Posterior vena cava (tissue), 2 donors: Measurements from ENCODE around the gene DDX5. TPM values are rescaled to one million over a fixed set of nuclear protein-coding genes. Genes with fewer than 3 reads are reported as not detected.
"Not testable (repeated sequence)": the region's sequence is repeated elsewhere in the genome, so short reads cannot be mapped to it uniquely, and the experiment has no call there.

Experiments used
- DNase-seq: peaks from one replicate; pipeline ENCODE4 v3.0.0-alpha.2; 2020; ENCODE audit warnings: low spot score
- intact Hi-C, 2 donors: fragments of 100-400 bp; cut with DNase I; formaldehyde crosslinking; loops; one replicate each; pipeline versions ENCODE4 v1.14.1 to v1.14.2; 2022 to 2023
- microRNA-seq, 2 donors: library from miRNA; unstranded; fragments of <30 nt; microRNA quantifications; one replicate each; pipeline ENCODE4 v1.2.0, GENCODE V29; 2020 to 2021; ENCODE audit warnings: borderline microRNAs expressed in 2 of 2
- total RNA-seq, 2 donors: library from RNA; stranded (reverse); fragmentation: NEBNext Ultra II Directional; extraction: Animal tissue kit (Norgen Biotek cat#: 25700); gene quantifications; one replicate each; pipeline ENCODE4 v1.2.1, GENCODE V29; 2021
- donor health status: DM: yes; HTN: yes; CAD: no.
- donor health status: DM: yes; HTN: yes; CAD: no.

The DDX5 gene
- total RNA-seq, 2 donors from 2014 or later, result 615 to 636 TPM

DNA sequence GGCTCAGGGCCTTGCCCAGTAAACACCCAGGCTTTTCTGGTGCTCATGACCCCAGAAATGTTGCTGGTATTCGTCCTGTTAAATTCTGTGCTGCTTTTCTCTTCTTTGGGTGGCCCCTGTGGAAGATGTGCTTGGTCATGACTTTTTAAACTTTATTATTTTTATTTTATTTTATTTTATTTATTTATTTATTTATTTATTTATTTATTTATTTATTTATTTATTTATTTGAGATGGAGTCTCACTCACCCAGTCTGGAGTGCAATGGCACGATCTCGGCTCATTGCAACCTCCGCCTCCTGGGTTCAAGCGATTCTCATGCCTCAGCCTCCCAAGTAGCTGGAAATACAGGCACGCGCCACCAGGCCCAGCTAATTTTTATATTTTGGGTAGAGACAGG lies 46.3 kb downstream of the DDX5 start:
- DNase-seq, intact Hi-C loops: not testable (repeated sequence)

DNA sequence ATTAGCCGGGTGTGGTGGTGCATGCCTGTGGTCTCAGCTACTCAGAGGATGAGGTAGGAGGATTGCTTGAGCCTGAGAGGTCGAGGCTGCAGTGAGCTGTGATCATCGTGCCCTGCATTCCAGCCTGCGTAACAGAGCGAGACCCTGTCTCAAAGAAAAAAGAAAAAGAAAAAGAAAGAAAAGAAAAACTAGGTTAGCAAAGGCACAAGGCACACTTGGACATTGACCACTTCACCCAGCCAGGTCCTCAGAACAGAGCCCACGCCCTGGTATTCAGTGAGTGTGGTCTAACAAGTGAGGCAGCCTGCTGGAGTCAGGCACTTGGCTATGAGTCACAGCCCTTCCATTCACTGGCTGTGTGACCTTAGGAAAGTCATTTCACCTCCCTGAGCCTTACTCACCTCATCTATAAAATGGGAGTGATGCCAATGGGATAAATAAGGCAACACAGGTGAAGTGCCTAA lies 46.8 kb downstream of the DDX5 start:
- intact Hi-C loops, result no loop called here
- no peak for DNase-seq

DNA sequence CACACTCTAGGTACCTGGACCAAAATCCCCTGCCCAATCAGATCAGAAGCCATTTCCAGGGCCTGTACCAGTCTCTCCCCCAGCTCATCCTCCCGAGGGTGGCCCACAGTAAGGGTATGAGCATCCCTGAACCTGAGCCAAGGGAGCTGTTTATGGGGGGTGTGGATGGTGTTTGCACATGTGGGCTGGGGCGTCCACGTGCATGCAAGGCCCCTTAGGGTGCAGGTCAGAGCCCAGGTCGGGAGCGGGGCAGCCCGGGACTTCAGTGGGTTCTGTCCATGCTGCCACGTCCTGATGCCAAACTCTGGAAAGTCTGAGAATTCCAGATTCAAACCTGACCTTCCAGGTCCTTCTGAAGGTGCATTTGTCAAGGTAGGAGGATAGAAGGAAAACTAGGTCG lies 47.3 kb downstream of the DDX5 start:
- intact Hi-C loops, result no loop called here
- DNase-seq, result no peak

DNA sequence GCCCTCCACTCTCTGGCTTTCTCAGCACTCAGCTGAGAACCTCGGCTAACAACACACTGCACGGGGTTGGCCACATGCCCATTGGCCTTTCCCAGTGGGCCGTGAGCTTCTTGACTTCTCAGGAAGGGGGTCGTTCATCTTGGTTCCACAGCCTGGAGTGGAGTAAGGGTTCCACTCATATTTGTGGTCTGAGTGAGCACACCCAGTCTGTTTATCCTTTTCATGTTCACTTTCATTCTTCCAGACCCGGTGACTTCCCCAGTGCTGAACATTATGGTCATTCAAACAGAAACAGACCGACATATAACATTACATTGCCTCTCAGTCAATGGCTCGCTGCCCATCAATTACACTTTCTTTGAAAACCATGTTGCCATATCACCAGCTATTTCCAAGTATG lies 48.9 kb downstream of the DDX5 start:
- no peak for DNase-seq
- intact Hi-C loops, result no loop called here

DNA sequence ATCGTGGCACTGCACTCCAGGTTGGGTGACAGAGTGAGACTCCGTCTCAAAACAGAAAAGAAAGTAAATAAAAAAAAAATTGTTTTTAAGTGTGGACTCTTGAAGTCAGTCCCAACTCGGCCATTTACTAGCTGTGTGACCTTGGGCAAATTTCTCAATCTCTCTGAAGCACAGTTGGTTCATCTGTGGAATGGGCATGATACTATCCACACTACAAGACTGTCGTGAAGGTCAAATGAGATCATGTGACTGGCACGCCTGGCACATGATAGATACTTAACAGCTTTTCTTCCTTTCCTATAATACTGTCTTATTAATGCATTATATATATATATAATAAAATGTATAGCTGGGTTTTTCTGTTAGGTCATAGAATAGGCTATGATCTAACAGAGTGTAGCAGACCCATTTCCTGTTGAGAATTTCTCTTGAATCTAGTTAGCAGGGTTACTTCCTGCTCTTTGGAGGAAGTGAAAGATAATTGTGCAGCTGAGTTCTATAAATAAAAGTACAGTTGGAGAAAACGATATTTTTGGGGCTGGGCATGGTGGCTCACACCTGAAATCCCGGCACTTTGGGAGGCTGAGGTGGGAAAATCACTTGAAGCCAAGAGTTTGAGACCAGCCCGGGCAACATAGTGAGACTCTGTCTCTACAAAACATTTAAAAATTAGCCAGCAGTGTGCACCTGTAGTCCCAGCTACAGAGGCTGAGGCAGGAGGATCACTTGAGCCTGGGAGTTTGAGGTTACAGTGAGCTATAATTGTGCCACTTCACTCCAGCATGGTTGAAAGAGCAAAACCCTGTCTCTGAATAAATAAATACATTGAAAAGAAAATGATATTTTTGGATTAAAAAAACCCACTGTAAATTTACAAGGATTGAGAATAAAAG lies 49.9 kb downstream of the DDX5 start:
- DNase-seq, result no peak
- intact Hi-C loops, result no loop called here

DNA sequence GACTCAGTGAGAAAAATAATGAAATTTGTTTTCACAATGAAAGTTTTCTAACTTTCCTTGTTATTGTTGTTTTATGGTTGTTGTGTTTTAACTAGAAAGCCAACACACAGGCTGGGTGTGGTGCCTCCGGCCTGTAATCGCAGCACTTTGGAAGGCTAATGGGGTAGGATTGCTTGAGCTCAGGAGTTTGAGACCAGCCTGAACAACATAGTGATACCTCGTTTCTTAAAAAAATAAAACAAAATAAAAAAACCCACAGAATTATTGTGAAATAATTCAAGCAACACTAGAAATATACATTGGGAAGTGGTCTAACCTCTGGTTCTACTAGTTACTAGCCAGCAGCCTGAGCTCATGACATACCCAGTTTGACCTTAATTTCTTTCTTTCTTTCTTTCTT lies 56.5 kb downstream of the DDX5 start:
- intact Hi-C loops, result no loop called here
- DNase-seq, result no peak

DNA sequence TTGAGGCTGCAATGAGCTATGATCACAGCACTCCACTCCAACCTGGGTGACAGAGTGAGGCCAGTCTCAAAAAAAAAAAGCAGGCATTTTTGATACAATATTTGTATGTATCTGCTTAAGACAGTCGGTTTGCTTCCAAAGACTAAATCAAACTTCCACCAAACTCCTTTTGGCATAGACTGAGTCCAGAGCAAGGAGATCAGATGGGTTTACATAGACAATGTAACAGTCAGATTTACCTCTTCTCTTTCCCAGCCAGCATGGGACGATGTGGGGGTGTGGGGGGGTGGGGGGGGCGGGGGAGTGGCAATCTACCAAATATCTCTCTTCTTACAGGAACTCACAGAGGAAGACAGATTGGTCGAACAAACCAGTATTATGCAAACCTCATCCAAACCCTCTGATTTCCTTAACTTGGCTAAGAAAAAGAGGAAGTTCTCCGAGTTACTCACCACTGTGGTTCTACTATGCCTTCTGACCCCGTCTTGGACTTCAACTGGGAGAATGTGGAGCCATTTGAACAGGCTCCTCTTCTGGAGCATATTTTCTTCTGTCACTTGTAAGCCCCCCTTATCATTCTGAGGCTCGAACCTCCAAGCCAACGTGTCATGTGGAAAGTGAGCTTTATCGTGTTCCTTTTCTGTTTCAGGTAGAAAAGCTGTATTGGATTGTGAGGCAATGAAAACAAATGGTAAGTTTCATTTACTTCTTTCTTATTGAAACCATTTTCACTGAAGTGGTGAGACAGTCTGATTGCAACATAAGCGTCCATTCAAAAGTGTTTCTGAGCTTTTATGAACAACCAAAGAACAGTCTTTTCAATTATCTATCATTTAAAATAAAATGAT lies 57.2 kb downstream of the DDX5 start, which contains the start of gene MILR1:
MILR1 (plus strand) TSS at position 451 of the 848 bp plus-strand sequence; CDS start at position 505, 54 bp downstream.
- no peak for DNase-seq
- intact Hi-C loops, result no loop called here

Small RNAs within 50 kb of the gene (microRNA-seq; reads per million reads assigned to microRNA genes)
- 5.2 to 11.9 reads per million in 2 donors for gene MIR3064
- gene MIR5047, result 0 reads per million in 2 donors

Other genes with a start within 250 kb of the DDX5 start
- 10 to 100 TPM; 24.6 to 27.4 TPM for gene TEX2, start 243.0 kb downstream of the DDX5 start, total RNA-seq
- gene PECAM1, start 115.4 kb downstream of the DDX5 start, total RNA-seq, result 100 to 1,000 TPM; 289 to 316 TPM
- 10 to 100 TPM in 1 of 2 donors, 1 to 10 TPM in 1; 9.4 to 18.9 TPM for gene MILR1, start 57.2 kb downstream of the DDX5 start, total RNA-seq
- 10 to 100 TPM; 10.3 to 10.7 TPM for gene POLG2, start 9.2 kb downstream of the DDX5 start, total RNA-seq
- 10 to 100 TPM; 29.7 to 33.0 TPM for gene CEP95, start 688 bp upstream of the DDX5 start, total RNA-seq
- 10 to 100 TPM; 23.8 to 28.4 TPM for gene SMURF2, start 156.0 kb upstream of the DDX5 start, total RNA-seq